ENCODE measurements around the gene OBSCN.

OBSCN gene

DNA sequence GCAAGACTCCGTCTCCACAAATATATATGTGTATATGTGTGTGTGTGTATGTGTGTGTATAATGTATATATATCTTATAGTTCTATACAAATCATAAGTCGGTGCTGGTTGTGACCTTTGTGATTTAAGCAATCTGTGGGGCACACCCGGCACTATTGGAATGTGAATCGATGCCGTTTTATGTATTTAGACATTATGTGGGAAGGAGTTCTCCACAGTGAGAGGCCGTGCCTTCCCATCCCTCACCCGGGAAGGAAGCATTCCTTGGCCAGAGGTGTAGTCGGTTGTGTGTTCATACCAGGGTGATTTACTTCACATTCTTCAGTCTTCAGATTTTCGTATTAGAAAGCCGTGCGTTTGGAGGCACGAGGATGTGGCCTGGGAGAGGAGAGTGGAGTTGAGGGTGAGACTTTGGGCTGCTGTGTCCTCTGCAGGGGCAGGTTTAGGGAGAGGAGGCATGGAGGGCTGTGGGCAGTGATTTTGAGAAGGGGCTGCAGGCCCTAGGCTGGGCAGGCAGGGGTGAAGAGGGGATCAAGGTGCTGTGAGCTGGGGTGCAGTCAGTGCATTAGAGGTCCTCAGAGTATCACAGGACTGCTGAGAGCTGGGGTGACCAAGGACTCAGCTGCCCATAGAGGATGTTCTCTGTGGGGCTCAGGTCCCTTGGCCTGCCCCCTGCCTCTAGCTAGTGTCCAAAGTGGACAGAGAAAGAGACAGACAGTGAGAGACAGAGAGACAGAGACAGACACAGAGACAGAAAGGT, 141.0 kb downstream of the OBSCN start:
- no peak for DNase-seq

DNA sequence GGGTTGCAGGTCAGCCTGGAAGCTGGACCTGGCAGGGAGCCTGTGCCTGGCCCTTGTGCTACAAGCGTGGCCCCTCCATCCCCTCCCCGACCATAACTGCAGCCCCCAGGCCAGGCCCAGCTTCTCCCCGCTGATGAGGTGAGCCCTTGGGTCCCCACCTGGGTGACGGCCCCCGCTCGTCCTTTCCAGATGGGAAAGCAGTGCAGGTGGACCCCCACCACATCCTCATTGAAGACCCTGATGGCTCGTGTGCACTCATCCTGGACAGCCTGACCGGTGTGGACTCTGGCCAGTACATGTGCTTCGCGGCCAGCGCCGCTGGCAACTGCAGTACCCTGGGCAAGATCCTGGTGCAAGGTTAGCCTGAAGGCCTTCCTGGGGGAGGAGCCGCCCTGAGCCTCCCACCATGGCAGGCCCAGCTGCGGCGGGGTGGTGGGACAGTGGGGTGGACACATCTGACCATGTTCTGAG, 141.9 kb downstream of the OBSCN start:
- no peak for DNase-seq

DNA sequence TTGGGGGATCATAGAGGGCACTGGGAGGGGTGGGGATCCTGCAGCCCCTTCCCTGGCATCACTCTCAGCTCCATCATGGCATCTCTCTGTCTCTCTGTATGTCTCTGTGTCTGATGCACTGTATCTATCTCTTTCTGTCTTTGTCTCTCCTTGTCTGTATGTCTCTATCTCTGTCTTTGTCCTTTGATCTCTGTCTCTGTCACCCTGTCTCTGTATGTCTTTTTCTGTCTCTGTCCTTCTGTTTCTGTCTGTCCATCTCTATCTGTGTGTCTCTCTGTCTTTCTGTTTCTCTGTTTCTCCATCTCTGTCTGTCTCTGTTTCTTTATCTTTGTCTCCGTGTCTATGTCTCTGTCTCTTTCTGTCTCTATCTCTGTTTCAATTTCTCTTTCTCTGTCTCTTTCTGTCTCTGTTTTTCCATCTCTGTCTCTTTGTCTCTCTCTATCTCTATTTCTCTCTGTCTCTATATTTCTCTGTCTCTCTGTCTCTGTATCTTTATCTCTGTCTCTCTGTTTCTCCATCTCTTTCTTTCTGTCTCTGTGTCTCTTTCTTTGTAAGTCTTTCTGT, 142.4 kb downstream of the OBSCN start:
- DNase-seq = no peak

DNA sequence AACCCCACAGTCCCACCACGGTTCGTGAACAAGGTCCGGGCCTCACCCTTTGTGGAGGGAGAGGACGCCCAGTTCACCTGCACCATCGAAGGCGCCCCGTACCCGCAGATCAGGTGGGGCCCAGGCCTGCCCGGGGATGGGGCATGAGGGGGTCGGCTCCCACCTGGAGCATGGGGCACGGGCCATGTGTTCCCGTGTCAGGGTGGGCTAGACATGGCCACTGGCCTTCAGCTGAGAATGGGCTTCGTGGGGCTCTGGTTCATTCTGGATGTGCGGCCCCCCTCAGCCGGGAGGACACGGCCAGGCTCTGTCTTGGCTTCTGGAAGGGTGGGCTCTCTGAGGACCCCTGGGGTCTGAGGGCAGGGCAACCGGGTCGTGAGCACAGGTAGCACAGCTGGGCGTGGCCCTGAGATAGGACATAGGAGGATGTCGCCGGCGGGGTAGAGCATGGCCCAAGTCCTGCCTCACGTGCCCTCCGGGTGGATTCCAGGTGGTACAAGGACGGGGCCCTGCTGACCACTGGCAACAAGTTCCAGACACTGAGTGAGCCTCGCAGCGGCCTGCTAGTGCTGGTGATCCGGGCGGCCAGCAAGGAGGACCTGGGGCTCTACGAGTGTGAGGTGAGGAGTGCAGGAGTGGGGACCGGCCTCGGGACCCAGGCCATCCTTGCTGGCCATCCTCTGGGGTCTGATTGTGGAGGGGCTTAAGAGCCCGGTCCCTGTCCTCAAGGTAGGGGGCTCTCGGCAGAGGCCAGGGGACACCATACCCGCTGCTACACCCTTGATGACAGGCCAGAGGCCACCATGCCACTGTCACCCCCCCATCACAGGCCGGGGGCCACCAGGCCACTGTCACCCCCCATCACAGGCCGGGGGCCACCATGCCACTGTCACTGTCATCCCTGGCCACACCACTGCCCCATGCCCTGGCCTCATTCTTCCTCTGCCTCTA, 143.3 kb downstream of the OBSCN start:
- DNase-seq = no peak

DNA sequence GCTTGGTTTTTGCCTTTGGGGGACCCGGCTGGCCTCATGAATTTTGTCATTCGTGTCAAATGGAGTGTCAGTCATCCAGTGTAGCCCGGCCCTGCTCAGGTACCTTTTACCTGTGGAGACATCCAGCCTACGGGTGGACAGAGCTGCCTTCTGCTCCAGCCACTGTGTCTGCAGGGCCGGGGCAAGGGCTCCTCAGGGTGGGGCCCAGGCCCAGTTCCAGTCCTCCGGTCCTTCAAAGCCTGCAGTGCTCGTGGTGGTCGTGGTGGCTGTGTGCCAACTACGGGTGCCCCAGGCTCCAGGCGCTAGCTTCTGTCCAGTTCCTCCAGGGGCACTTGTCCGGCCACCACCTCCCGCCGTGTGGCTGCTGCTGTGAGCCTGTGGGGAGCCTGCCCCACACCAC, 144.0 kb downstream of the OBSCN start:
- DNase-seq = no peak

DNA sequence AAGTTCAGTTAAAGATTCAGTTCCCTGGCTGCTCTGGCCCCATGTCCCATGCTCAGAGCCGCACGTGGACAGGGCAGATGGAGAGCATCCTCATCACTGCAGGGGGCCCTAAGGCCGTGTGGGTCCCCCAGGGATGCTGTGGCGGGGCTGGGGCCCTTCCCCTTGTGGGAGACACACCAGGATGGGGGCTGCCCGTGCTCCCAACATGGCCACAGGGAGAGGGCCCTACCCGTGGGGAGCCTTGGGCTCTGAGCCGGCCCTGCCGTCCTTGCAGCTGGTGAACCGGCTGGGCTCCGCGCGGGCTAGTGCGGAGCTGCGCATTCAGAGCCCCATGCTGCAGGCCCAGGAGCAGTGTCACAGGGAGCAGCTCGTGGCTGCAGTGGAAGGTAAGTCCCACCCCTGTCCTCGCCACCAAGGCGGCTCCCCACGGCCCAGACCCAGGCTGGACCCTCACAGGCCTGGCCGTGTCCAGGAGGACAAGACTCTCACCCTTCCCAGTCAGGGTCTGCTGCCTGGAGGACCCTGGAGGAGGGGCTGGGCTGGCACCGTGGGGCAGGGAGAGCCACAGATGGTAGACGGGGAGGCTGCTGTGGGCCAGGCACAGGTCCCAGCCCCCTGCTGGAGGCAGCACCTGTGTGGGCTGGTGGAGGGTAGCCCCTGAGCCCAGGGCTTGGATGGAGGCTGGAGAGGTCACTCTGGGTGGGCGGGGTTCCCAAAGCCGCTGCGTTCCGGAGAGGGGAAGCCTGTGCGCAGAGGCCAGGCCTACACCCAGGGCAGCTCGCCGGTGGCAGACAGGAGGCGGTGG, 145.0 kb downstream of the OBSCN start:
- no peak for DNase-seq

DNA sequence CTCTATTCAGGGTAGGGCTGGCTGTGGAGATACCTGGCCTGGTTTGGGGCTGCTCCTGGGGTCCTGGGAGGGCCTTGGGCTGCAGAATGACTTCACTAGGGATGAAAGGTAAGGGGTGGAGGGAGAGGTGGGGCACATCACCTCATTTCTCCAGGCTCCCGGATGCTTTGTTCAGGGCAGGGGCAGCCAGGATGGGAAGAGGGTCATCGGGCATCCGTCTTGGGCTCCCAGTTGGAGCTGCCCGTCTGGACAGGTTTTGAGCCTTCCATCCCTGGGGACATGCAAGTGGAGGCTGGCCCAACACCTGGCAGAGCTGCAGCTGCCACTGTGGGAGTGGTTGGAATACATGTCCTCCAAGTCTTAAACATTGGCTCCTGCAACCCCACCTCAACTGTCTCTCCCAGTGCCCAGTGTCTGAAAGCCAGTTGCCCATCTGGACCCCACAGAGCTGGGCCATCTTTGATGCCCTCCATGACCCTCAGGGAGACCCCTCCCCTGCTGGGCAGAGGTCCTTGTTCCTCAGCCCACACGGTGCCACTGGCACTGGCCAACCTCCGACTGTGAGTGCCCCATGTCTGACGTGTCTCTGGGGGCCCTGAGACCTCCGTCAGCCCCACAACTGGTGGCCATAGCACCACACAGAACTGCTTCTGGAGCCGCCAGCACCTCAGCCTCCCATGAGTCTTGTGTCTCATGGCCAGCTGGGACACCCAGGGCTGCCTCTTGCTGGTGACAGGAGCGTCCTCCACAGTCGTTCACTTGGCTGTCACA, 145.9 kb downstream of the OBSCN start:
- DNase-seq = no peak

DNA sequence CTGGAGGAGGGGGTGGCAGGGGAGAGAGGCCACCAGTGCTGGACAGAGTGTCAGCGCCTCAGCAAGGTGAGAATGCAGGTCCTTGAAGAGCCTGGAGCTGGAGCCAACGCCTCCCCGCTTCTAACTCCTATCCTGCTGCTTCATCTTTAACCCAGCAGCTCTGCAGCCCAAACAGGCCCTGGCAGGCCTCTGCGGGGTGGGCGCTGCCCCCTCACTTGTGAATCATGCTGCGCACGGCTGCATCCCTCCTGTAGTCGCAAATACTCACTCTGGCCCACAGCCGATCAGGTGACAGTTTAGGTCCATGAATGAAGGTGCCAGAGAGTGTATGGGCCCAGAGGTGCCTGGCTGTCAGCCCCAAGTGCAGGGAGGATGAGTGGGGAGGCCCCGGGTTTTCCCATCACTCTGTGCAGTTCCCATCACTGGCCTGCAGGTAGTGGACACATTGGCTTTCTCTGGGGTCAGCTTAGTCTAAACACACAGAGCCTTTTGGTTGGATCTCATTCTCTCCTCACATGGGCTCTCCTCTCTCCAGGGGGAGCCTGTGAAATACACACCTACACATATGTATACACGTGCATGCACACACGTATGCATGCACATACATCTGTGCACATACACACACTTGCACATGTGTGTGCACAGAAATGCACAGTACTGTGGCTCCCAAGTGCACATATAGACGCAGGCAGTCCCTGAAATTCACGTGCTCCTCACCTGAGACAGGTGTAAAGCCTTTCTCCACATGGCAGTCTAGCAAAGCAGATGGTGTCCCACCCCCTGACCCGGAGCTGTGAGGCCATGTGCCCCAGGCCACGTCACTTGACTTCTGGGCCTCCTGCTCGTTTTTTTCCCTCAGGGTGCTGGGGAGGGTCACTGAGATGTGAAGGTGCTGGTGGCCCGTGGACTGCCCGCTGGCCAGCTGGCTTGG, 146.8 kb downstream of the OBSCN start:
- DNase-seq = no peak

DNA sequence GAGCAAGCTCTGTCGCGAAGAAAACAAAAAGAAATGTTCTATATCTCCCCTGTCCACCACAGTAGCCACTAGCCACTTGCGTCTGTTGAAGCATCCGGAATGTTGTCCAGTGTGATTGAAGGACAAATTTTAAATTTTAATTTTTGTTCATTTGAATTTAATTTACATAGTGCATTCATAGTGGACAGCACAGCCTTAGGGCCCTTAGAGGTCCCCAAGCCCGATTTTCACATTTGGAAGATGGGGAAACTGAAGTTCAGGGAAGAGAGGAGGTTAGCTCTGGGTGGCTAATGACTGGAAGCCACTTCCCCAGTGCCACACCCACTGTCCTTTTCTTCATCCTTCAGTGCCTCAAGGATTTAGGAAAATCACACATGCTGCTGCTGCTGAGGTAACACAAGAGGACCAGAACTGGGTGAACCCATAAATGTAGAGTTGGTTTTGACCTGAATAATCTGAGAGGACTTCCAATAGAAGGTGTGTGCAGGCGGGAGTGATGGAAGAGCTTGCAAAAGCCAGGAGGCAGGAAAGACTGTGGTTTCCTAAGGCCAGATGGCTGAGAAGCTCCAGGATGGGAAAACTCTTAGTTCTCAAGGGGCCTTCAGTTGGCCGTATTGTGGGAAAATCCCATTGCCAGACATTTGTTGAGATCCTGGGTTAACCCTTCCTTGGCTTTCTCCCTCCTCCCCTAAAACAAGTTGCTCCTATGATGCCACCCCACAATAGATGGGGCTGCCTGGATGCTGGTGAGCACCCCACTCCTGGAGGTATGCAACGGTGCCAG, 149.2 kb downstream of the OBSCN start:
- DNase-seq = no peak

DNA sequence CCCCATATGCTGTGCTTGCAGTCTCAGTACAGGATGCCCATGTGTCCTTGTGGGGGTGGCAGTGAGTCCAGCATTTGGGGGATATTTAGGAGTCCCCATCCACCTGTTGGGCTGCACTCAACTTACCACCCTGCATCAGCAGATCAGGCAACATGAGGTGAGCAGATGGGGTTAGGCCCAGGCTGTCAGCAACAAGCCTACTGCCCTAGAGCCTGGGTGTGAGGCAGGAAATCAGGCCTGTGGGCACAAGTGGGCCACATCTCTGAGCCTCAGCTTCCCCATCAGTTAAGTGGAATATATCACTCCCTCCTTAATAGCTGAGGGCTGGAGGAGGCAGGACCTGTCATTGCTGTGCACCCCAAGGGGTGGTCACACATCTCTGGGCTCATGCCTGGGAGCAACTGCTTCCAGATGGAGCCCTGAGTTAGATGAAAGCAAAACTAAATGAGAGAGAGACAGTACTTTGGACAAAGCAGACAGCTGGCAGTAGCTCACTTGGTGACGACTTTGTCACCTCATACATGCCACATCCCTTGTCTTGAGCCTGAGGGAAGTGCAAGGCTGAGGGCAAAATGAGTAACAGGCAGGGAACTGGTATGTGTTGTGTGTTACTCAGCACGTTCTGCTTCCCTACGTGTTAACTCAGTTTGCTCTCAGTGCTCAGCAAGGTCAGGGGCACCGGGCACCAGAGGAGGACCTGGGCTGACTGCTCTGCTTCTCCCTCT, 150.4 kb downstream of the OBSCN start:
- peak; percentile 68 for DNase-seq

DNA sequence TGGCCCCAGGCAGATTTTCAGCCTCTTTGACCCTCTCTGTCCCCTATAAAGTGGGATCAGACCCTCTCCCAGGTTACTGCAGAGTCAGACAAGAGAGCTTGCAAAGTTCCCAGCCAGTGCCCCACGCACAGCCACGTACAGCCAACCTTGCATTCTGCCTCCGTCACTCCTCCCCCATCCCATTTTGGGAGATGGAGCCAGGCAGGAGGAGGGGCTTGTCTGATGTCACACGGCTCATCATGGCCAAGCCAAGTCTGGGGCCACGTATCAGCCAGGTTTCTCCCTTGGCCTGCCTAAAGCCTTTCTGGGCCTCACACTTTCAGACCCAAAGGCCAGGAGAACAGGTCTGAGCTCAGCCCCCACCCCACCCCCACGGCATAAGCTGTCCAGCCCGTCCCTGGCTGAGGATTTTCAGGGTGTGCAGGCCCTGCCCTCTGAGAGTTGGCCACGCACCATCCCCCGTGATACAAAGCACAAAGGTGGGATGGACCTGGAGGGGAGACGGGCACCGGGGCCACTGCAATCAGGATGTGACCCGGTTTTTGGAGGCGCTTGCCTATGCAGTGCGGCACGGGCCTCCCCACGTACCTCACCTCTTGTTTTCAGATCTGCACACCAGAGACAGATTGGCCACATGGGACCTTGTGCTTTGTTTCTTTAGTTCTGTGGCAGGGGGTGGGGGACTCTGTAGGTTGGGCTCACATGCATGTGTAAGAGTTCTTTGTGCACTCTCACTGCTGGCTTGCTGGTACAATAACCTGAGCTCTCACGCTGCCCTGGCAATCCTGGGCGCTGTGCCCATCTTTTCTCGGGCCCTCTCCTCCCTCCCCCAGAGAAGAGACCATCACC, 151.1 kb downstream of the OBSCN start:
- no peak for DNase-seq

DNA sequence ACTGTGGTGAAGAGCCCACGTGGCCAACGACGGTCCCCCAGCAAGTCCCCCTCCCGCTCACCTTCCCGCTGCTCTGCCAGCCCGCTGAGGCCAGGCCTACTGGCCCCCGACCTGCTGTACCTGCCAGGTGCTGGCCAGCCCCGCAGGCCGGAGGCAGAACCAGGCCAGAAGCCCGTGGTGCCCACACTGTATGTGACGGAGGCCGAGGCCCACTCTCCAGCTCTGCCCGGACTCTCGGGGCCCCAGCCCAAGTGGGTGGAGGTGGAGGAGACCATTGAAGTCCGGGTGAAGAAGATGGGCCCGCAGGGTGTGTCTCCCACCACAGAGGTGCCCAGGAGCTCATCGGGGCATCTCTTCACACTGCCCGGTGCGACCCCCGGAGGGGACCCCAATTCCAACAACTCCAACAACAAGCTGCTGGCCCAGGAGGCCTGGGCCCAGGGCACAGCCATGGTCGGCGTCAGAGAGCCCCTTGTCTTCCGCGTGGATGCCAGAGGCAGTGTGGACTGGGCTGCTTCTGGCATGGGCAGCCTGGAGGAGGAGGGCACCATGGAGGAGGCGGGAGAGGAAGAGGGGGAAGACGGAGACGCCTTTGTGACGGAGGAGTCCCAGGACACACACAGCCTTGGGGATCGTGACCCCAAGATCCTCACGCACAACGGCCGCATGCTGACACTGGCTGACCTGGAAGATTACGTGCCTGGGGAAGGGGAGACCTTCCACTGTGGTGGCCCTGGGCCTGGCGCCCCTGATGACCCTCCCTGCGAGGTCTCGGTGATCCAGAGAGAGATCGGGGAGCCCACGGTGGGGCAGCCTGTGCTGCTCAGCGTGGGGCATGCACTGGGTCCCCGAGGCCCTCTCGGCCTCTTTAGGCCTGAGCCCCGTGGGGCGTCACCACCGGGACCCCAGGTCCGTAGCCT, 152.0 kb downstream of the OBSCN start:
- DNase-seq = no peak

DNA sequence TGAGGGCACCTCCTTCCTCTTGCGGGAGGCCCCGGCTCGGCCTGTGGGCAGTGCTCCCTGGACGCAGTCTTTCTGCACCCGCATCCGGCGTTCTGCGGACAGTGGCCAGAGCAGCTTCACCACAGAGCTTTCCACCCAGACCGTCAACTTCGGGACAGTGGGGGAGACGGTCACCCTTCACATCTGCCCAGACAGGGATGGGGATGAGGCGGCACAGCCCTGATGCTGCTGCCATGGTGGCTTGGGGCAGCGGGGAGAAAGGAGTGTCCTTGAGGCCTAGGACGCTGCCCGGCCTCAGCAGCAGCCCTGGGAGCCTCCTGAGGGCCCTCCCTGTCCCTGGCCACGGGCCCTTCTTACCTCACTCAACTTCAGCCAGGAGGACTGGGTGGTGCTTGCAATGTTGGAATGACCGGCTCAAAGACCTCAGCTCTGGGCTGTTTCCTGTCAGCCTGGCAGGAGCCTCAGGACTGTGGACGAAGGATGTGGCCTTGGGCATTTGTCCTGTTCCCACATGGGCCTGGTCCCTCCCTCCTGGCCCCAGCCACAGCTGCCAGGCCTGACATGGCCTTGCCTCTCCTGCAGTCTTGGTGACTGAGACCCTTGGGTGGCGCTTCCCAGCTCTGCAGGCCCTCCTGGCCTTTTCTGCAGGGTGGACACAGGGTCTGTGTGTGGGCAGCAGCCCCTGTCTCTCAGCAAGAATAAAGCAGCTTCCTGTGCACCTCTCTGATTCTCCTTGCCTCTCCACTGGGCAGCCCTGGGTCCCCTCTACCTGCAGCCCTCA, 152.9 kb downstream of the OBSCN start:
- no peak for DNase-seq

DNA sequence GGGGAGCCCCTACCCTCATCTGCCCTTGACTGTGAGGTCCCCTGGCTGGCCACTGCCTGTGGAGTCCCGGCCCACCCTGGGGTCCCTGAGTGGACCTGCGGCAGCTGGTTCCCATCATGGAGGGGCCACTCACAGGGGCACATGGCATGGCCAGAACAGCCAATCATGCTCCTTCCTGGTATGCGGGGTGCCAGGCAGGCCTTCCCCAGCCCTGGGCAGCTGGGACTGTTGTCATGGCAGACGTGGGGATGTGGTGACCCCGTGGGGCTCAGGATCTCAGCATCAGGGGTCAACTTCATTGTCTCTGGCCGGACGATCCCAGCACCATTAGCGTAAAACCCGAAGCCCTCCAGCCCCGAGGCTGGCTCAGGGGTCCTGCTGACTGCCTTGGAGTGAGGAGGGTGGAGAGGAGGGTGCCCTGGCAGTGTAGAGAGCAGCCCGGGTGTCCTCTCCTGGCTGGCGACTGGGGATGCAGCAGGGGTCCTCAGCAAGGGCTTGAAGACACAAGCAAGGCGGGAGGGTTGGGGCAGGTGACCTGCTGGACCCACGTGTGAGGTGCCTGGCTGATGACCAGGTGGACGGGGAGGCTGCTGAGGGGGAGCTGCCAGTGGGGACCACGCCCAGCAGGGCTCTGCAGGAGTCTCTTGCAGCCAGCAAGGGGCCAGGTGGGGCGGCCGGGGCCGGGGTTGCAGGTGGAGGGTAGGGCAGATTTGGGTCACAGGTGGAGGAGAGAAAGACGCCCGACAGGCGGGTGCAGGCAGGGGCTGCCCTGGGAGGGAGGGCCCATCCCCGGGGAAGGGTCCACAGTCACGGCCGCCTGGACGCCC, 153.7 kb downstream of the OBSCN start:
- DNase-seq = no peak

DNA sequence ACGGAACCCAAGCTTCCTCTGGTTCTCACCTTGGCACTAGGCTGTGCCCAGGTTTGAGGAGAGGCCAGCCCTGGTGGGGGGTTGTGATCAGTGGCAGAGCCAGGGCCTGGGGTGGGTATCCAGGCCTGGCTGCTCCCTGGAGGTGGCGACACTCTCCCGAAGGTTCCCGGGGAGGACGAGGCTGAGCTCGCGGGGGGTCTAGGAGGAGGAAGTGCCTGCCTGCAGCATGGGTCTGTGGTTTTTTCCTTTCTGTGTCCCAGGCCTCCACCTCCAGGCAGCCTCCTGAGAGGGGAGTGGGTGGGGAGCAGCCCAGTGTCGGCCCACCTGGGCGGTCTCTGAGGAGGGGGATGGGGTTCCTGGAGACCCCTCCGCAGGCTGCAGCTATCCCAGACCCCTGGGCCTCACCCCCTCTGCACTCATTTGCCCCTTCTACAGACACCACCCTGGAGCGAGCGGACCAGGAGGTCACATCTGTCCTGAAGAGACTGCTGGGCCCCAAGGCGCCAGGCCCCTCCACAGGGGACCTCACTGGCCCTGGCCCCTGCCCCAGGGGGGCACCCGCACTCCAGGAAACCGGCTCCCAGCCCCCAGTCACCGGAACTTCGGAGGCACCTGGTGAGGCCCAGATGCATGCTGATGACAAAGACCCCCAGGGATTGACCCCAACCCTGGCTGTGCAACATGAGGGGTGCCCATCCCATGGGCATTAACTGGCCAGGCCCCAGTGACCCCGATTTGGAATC, 154.5 kb downstream of the OBSCN start:
- no peak for DNase-seq
